Measurements from ENCODE around the gene MIEF1.
A peak's percentile ranks its signal among the peaks of the same experiment; 100 is the strongest.

MIEF1 gene

GRCh38 chr22:39528080-39528661, 26.1 kb downstream of the MIEF1 start (continued):
- TF ChIP-seq ZSCAN18 (tag by site-specific recombination; IDR thresholded peaks at IDR 0.05) (no peak), GLIS1 (tag by site-specific recombination; IDR thresholded peaks at IDR 0.05) (peak; percentile 23; the same call in 1 of the 2 replicates)
- TF ChIP-seq, protein P1, sequence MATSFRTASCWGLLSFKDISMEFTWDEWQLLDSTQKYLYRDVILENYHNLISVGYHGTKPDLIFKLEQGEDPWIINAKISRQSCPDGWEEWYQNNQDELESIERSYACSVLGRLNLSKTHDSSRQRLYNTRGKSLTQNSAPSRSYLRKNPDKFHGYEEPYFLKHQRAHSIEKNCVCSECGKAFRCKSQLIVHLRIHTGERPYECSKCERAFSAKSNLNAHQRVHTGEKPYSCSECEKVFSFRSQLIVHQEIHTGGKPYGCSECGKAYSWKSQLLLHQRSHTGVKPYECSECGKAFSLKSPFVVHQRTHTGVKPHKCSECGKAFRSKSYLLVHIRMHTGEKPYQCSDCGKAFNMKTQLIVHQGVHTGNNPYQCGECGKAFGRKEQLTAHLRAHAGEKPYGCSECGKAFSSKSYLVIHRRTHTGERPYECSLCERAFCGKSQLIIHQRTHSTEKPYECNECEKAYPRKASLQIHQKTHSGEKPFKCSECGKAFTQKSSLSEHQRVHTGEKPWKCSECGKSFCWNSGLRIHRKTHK (tag by site-specific recombination; IDR thresholded peaks at IDR 0.05), result no peak

GRCh38 chr22:39528681-39529486, 26.8 kb downstream of the MIEF1 start:
- Histone ChIP-seq H3K4me1 (ENCODE audit: control insufficient read depth, insufficient read depth, low read length) (peaks cover 14% of the 10 kb centered on the region), H3K9me3 (ENCODE audit: control insufficient read depth, insufficient read depth, low read depth, low read length) (no peaks in the 10 kb centered on the region), H3K4me3 (ENCODE audit: low read depth, low read length) (peak overlapping the region; percentile 9; the same call in 1 of the 2 replicates), H3K27ac (ENCODE audit: extremely low read depth, low read depth, low read length) (peak overlapping the region; percentile 38), H3K36me3 (ENCODE audit: control insufficient read depth in 2 of 2, insufficient read depth in 1 of 2, low read length in 2 of 2) (peaks cover 11 to 67% of the 10 kb centered on the region in 2 experiments; a peak in 2 of 3 replicates)
- ChIA-PET POLR2A (interaction anchor here (0.6 to 5.1 kb wide), 21 partner anchors 8 to 515 kb away, joined by 3 to 113 read pairs (median 4); partner anchors contain the start of genes ATF4, MIEF1, RPL3 and TAB1), CTCF (interaction anchor here (0.5 to 13.7 kb wide), 53 partner anchors 8 to 1364 kb away, joined by 3 to 380 read pairs (median 4); partner anchors contain the start of genes ATF4, MIEF1, RPL3 and TAB1)
- peak; percentile 88 for TF ChIP-seq ZFP69B (tag by site-specific recombination; IDR thresholded peaks at IDR 0.05)
- TF ChIP-seq ZIC2 (tag by site-specific recombination; IDR thresholded peaks at IDR 0.05), result peak; percentile 83
- TF ChIP-seq ZXDB (tag by site-specific recombination; IDR thresholded peaks at IDR 0.05), result peak; percentile 92
- TF ChIP-seq, protein P2, sequence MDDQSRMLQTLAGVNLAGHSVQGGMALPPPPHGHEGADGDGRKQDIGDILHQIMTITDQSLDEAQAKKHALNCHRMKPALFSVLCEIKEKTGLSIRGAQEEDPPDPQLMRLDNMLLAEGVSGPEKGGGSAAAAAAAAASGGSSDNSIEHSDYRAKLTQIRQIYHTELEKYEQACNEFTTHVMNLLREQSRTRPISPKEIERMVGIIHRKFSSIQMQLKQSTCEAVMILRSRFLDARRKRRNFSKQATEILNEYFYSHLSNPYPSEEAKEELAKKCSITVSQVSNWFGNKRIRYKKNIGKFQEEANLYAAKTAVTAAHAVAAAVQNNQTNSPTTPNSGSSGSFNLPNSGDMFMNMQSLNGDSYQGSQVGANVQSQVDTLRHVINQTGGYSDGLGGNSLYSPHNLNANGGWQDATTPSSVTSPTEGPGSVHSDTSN (CRISPR knock-in tag; IDR thresholded peaks at IDR 0.05), result peak; percentile 77; the same call in 1 of the 2 replicates
- TF ChIP-seq SALL2 (tag by site-specific recombination; IDR thresholded peaks at IDR 0.05; ENCODE audit: borderline replicate concordance), result peak; percentile 94
- TF ChIP-seq GLIS1 (tag by site-specific recombination; IDR thresholded peaks at IDR 0.05), result peak; percentile 76
- TF ChIP-seq ZBTB1 (tag by site-specific recombination; IDR thresholded peaks at IDR 0.05), result no peak
- TF ChIP-seq, protein P3, sequence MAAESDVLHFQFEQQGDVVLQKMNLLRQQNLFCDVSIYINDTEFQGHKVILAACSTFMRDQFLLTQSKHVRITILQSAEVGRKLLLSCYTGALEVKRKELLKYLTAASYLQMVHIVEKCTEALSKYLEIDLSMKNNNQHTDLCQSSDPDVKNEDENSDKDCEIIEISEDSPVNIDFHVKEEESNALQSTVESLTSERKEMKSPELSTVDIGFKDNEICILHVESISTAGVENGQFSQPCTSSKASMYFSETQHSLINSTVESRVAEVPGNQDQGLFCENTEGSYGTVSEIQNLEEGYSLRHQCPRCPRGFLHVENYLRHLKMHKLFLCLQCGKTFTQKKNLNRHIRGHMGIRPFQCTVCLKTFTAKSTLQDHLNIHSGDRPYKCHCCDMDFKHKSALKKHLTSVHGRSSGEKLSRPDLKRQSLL (tag by site-specific recombination; IDR thresholded peaks at IDR 0.05), result peak; percentile 82
- peak; percentile 83 for TF ChIP-seq ZBTB7A (tag by site-specific recombination; IDR thresholded peaks at IDR 0.05; ENCODE audit: low read depth)
- TF ChIP-seq, protein P4, sequence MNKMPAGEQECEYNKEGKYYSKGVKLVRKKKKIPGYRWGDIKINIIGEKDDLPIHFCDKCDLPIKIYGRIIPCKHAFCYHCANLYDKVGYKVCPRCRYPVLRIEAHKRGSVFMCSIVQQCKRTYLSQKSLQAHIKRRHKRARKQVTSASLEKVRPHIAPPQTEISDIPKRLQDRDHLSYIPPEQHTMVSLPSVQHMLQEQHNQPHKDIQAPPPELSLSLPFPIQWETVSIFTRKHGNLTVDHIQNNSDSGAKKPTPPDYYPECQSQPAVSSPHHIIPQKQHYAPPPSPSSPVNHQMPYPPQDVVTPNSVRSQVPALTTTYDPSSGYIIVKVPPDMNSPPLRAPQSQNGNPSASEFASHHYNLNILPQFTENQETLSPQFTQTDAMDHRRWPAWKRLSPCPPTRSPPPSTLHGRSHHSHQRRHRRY (tag by site-specific recombination; IDR thresholded peaks at IDR 0.05), result no peak
- TF ChIP-seq HOXD13 (CRISPR knock-in tag; IDR thresholded peaks at IDR 0.05; ENCODE audit: borderline replicate concordance), result no peak
- TF ChIP-seq ZNF311 (tag by site-specific recombination; IDR thresholded peaks at IDR 0.05; ENCODE audit: borderline replicate concordance), result no peak
- 0 out of 2 replicates have a peak, but pooled peaks have one; percentile 35 for TF ChIP-seq BCL11B (tag by site-specific recombination; IDR thresholded peaks at IDR 0.05; ENCODE audit: low read depth)
- TF ChIP-seq ZNF24 (tag by site-specific recombination; IDR thresholded peaks at IDR 0.05), result peak; percentile 97
- TF ChIP-seq ZNF76 (tag by site-specific recombination; IDR thresholded peaks at IDR 0.05; ENCODE audit: borderline replicate concordance, low read depth), result peak; percentile 82
- TF ChIP-seq, protein P5, sequence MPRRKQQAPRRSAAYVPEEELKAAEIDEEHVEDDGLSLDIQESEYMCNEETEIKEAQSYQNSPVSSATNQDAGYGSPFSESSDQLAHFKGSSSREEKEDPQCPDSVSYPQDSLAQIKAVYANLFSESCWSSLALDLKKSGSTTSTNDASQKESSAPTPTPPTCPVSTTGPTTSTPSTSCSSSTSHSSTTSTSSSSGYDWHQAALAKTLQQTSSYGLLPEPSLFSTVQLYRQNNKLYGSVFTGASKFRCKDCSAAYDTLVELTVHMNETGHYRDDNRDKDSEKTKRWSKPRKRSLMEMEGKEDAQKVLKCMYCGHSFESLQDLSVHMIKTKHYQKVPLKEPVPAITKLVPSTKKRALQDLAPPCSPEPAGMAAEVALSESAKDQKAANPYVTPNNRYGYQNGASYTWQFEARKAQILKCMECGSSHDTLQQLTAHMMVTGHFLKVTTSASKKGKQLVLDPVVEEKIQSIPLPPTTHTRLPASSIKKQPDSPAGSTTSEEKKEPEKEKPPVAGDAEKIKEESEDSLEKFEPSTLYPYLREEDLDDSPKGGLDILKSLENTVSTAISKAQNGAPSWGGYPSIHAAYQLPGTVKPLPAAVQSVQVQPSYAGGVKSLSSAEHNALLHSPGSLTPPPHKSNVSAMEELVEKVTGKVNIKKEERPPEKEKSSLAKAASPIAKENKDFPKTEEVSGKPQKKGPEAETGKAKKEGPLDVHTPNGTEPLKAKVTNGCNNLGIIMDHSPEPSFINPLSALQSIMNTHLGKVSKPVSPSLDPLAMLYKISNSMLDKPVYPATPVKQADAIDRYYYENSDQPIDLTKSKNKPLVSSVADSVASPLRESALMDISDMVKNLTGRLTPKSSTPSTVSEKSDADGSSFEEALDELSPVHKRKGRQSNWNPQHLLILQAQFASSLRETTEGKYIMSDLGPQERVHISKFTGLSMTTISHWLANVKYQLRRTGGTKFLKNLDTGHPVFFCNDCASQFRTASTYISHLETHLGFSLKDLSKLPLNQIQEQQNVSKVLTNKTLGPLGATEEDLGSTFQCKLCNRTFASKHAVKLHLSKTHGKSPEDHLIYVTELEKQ (tag by site-specific recombination; IDR thresholded peaks at IDR 0.05; ENCODE audit: borderline replicate concordance), result peak; percentile 93
- peak; percentile 46; the same call in 1 of the 2 replicates for TF ChIP-seq SP2 (tag by site-specific recombination; IDR thresholded peaks at IDR 0.05)
- peak; percentile 39 for TF ChIP-seq ZBTB26 (tag by site-specific recombination; optimal IDR thresholded peaks at IDR 0.05)
- peak; percentile 82 for TF ChIP-seq KLF7 (tag by site-specific recombination; IDR thresholded peaks at IDR 0.05; ENCODE audit: borderline replicate concordance)
- 0 out of 2 replicates have a peak, but pooled peaks have one; percentile 10 for TF ChIP-seq ZNF10 (tag by site-specific recombination; IDR thresholded peaks at IDR 0.05)

All from HEK293 (cell line).